DOHH2 (cell line): ENCODE measurements around the gene SNCB.

Experiments used
- CTCF ChIP-seq: fragments of 200-600 bp; sonication (generic); IDR thresholded peaks from one replicate; pipeline ENCODE4 v1.5.1; 2014; ENCODE audit warnings: antibody characterized with exemption, mild to moderate bottlenecking, low read depth, low read length; ENCODE audit not compliant: poor library complexity, severe bottlenecking
- EZH2phosphoT487 ChIP-seq: fragments of 200-600 bp; sonication (generic); IDR thresholded peaks from 2 replicates; pipeline ENCODE4 v1.6.1; 2017; ENCODE audit warnings: borderline replicate concordance, mild to moderate bottlenecking, antibody characterized with exemption, low read length, moderate library complexity, mixed read lengths

GRCh38 chr5:176679365-176680225 lies 49.3 kb upstream of the SNCB start:
- TF ChIP-seq CTCF = no peak
- no peak for TF ChIP-seq EZH2phosphoT487
